PFSK-1 (cell line): ENCODE data around the gene WDR20.

Source experiments
- FOXP2 ChIP-seq: optimal IDR thresholded peaks from 2 replicates; pipeline ENCODE3; 2011; ENCODE audit warnings: borderline replicate concordance, control low read depth, inconsistent platforms; ENCODE audit not compliant: insufficient read depth; ENCODE audit errors: extremely low read length, extremely low read depth
- POLR2AphosphoS5 ChIP-seq: IDR thresholded peaks from 2 replicates; pipeline ENCODE4 v1.6.1; 2012; ENCODE audit warnings: low read depth, mild to moderate bottlenecking, control low read depth, low read length, moderate library complexity
- SIN3A ChIP-seq: IDR thresholded peaks from 2 replicates; pipeline ENCODE4 v1.6.1; 2012; ENCODE audit warnings: mild to moderate bottlenecking, low read length, moderate library complexity, borderline replicate concordance; ENCODE audit not compliant: insufficient read depth
- TAF1 ChIP-seq: IDR thresholded peaks from 2 replicates; pipeline ENCODE4 v1.6.1; 2012; ENCODE audit warnings: low read length, control low read depth, borderline replicate concordance; ENCODE audit not compliant: insufficient read depth
- TF ChIP-seq, protein P1 (sequence below), 2 experiments: IDR thresholded peaks; 2 replicates each; pipeline versions ENCODE4 v1.6.1 to v1.8.0; 2011 to 2012; ENCODE audit warnings: low read depth in 2 of 2, low read length in 2 of 2, control low read depth in 1 of 2, inconsistent platforms in 1 of 2, mild to moderate bottlenecking in 1 of 2, moderate library complexity in 1 of 2; ENCODE audit not compliant: insufficient read depth in 1 of 2

Gene WDR20

DNA sequence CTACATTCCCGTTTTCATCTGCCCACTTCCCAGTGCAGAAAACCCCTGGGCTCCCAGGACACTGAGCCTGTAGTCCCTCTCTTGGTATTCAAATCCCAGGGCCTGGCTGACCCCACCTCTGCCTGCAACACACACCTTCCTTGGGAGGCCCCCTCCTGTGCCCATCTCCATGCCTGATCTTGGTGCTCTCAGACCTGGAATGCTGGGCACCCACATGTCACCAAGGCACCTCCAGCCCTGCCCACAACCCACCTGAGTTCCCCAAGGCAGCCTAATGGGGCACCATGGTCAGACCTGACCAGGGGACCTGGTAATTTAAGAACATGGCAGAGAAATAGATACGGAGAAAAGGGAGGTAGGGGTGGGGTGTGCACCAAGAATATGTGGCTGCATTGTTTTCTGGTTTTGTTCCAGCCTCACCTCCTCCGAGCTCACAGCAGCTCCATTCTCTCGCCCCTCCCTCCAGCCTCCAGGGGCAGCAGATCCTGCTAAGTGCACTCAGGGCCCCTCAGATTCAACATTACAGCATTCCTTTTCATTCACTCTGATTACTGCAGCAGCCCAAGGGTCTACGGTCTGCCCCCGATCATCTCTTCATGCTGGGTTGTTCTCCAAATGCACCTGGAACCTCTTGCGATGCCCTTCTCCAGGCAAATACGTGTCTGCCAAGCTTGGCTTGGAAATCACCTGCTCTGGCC, 43.7 kb upstream of the WDR20 start:
- TF ChIP-seq POLR2AphosphoS5 (no peak), FOXP2 (no peak), SIN3A (no peak), TAF1 (no peak)
- TF ChIP-seq, protein P1, sequence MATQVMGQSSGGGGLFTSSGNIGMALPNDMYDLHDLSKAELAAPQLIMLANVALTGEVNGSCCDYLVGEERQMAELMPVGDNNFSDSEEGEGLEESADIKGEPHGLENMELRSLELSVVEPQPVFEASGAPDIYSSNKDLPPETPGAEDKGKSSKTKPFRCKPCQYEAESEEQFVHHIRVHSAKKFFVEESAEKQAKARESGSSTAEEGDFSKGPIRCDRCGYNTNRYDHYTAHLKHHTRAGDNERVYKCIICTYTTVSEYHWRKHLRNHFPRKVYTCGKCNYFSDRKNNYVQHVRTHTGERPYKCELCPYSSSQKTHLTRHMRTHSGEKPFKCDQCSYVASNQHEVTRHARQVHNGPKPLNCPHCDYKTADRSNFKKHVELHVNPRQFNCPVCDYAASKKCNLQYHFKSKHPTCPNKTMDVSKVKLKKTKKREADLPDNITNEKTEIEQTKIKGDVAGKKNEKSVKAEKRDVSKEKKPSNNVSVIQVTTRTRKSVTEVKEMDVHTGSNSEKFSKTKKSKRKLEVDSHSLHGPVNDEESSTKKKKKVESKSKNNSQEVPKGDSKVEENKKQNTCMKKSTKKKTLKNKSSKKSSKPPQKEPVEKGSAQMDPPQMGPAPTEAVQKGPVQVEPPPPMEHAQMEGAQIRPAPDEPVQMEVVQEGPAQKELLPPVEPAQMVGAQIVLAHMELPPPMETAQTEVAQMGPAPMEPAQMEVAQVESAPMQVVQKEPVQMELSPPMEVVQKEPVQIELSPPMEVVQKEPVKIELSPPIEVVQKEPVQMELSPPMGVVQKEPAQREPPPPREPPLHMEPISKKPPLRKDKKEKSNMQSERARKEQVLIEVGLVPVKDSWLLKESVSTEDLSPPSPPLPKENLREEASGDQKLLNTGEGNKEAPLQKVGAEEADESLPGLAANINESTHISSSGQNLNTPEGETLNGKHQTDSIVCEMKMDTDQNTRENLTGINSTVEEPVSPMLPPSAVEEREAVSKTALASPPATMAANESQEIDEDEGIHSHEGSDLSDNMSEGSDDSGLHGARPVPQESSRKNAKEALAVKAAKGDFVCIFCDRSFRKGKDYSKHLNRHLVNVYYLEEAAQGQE (IDR thresholded peaks at IDR 0.05; ENCODE audit: insufficient read depth in 1 of 2, low read depth in 2 of 2, low read length in 2 of 2) = no peak

DNA sequence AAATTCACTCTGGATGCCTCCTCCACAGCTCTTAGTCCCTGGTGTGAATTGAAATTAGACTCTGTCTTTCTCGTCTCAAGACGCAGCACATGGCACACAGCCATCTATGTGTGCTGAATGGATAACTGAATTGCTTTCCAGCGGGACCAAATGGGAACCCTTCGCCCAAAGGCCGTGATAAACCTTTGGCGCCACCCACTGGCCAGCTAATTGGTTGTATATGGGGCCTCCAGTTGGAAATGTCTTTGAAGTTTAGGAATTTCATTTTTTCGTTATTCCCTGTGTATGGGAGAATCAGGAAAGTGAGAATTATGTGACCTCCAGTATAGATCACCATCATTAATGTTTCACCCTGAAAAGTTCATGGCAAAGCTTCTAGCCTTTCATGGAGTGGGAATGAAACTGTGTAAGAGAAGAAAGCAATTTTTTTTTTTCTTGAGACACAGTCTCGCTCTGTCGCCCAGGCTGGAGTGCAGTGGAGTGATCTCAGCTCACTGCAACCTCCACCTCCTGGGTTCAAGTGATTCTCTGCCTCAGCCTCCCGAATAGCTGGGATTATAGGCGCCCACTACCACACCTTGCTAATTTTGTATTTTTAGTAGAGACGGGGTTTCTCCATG, 43.0 kb upstream of the WDR20 start:
- no peak for TF ChIP-seq FOXP2
- TF ChIP-seq TAF1 = no peak
- TF ChIP-seq, protein P1 (IDR thresholded peaks at IDR 0.05; ENCODE audit: insufficient read depth in 1 of 2, low read depth in 2 of 2, low read length in 2 of 2) = no peak
- TF ChIP-seq SIN3A = no peak
- TF ChIP-seq POLR2AphosphoS5 = no peak

DNA sequence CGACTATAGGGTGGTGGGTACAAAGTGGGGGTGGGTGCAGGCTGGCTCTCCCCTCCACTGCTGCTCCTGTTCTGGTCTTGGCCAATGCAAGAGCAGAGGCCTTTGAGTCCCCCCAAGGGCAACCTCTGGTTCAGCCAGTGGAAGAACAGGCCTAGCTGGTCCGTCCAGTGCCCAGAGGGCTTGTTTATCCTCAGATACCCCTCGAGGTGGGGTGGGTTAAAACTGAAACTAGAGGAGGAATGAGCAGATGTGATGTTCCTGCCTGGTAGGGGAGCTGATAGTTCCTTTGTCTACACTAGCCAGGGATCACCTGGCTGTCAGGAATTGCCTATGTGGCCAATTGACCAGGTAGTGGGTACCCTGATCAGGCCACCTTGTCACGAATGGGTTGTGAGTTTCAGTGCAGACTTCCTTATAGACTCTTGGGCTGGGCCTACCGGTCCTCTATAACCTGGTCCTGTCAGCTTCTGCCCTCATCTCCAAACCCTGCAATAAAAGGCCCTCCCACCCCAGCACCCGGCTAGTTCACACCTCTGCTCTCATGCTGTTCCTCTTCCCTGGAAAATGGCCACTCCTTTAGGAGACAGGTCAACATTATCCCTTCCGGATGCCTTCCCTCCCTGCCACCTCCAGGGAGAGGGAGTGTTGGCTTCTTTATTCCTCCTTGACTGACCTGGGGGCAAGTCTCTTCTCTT, 42.1 kb upstream of the WDR20 start:
- no peak for TF ChIP-seq FOXP2
- TF ChIP-seq SIN3A = no peak
- TF ChIP-seq, protein P1 (IDR thresholded peaks at IDR 0.05; ENCODE audit: insufficient read depth in 1 of 2, low read depth in 2 of 2, low read length in 2 of 2) = no peak
- no peak for TF ChIP-seq POLR2AphosphoS5
- no peak for TF ChIP-seq TAF1

DNA sequence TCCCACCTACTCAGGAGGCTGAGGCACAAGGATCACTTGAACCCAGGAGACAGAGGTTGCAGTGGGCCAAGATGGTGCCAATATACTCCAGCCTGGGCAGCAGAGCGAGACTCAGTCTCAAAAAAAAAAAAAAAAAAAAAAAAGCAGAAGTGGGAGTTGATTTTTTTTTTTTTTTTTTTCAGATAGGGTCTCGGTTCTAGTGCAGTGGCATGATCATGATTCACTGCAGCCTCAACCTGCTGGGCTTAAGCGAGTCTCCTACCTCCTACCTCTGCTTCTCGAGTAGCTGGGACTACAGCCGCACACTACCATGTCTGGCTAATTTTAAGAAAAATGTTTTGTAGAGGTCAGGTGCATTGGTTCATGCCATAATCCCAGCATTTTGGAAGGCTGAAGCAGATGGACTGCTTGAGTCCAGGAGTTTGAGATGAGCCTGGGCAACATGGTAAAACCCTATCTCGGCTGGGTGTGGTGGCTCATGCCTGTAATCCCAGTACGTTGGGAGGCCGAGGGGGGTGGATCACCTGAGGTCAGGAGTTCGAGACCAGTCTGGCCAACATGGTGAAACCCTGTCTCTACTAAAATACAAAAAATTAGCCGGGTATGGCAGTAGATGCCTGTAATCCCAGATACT, 36.5 kb upstream of the WDR20 start:
- TF ChIP-seq POLR2AphosphoS5 (no peak), FOXP2 (no peak), TAF1 (no peak), SIN3A (no peak)
- TF ChIP-seq, protein P1 (IDR thresholded peaks at IDR 0.05; ENCODE audit: insufficient read depth in 1 of 2, low read depth in 2 of 2, low read length in 2 of 2) = no peak
